BLaER1 (cell line): ENCODE data around the gene SAMD14.

Experiments used
- H3K27ac ChIP-seq: shearing (Covaris generic); formaldehyde crosslinking; 2 replicates; pipeline ENCODE4 v1.8.1; 2022
- H3K27me3 ChIP-seq: shearing (Covaris generic); formaldehyde crosslinking; 2 replicates; pipeline ENCODE4 v1.8.1; 2022
- H3K36me3 ChIP-seq: shearing (Covaris generic); formaldehyde crosslinking; 2 replicates; pipeline ENCODE4 v1.8.1; 2022
- H3K4me1 ChIP-seq: shearing (Covaris generic); formaldehyde crosslinking; 2 replicates; pipeline ENCODE4 v1.8.1; 2022
- H3K4me2 ChIP-seq: shearing (Covaris generic); formaldehyde crosslinking; 2 replicates; pipeline ENCODE4 v1.8.1; 2022
- H3K4me3 ChIP-seq: shearing (Covaris generic); formaldehyde crosslinking; 2 replicates; pipeline ENCODE4 v1.8.1; 2022
- H3K9ac ChIP-seq: shearing (Covaris generic); formaldehyde crosslinking; 2 replicates; pipeline ENCODE4 v1.8.1; 2022
- H3K9me3 ChIP-seq: shearing (Covaris generic); formaldehyde crosslinking; 2 replicates; pipeline ENCODE4 v1.8.1; 2022
- H4K20me1 ChIP-seq: shearing (Covaris generic); formaldehyde crosslinking; 2 replicates; pipeline ENCODE4 v1.8.1; 2022
- Cebpa-rat ChIP-seq: shearing (Covaris generic); IDR thresholded peaks from 2 replicates; pipeline ENCODE4 v1.8.1; 2022

Gene SAMD14

GRCh38 chr17:50113624-50114320 lies 16.2 kb downstream of the SAMD14 start:
- Histone ChIP-seq H4K20me1 (no peaks in the 10 kb centered on the region), H3K9me3 (no peaks in the 10 kb centered on the region), H3K4me1 (peaks cover 11% of the 10 kb centered on the region), H3K27me3 (peaks cover 27% of the 10 kb centered on the region), H3K4me2 (no peak overlapping the region), H3K9ac (no peak overlapping the region), H3K4me3 (no peak overlapping the region), H3K27ac (no peak overlapping the region), H3K36me3 (peaks cover 26% of the 10 kb centered on the region)
- TF ChIP-seq Cebpa-rat, result no peak

GRCh38 chr17:50112694-50113093 lies 17.3 kb downstream of the SAMD14 start:
- no peaks in the 10 kb centered on the region for H4K20me1 ChIP-seq
- no peak overlapping the region for H3K4me2 ChIP-seq
- peaks cover 10% of the 10 kb centered on the region for H3K4me1 ChIP-seq
- H3K4me3 ChIP-seq, result no peak overlapping the region
- H3K36me3 ChIP-seq, result peaks cover 34% of the 10 kb centered on the region
- H3K9me3 ChIP-seq, result no peaks in the 10 kb centered on the region
- no peak for TF ChIP-seq Cebpa-rat
- H3K27me3 ChIP-seq, result peaks cover 17% of the 10 kb centered on the region
- no peak overlapping the region for H3K9ac ChIP-seq
- no peak overlapping the region for H3K27ac ChIP-seq

GRCh38 chr17:50111673-50112655 lies 18.0 kb downstream of the SAMD14 start:
- Histone ChIP-seq H3K4me3 (no peak overlapping the region), H3K27ac (no peak overlapping the region), H3K9ac (no peak overlapping the region), H3K27me3 (peaks cover 9% of the 10 kb centered on the region), H4K20me1 (no peaks in the 10 kb centered on the region), H3K36me3 (peaks cover 40% of the 10 kb centered on the region), H3K4me1 (peaks cover 3% of the 10 kb centered on the region), H3K4me2 (no peak overlapping the region), H3K9me3 (no peaks in the 10 kb centered on the region)
- no peak for TF ChIP-seq Cebpa-rat

GRCh38 chr17:50110591-50111349 lies 19.2 kb downstream of the SAMD14 start:
- Histone ChIP-seq H3K4me1 (no peaks in the 10 kb centered on the region), H3K9ac (no peak overlapping the region), H3K27me3 (peaks cover under 1% of the 10 kb centered on the region; the same call in 1 of the 2 replicates), H3K36me3 (peaks cover 46% of the 10 kb centered on the region), H4K20me1 (no peaks in the 10 kb centered on the region), H3K4me3 (no peak overlapping the region), H3K9me3 (no peaks in the 10 kb centered on the region), H3K4me2 (no peak overlapping the region), H3K27ac (no peak overlapping the region)
- TF ChIP-seq Cebpa-rat, result no peak

GRCh38 chr17:50109785-50110184 lies 20.2 kb downstream of the SAMD14 start:
- Histone ChIP-seq H3K36me3 (peaks cover 56% of the 10 kb centered on the region), H4K20me1 (no peaks in the 10 kb centered on the region), H3K9ac (no peak overlapping the region), H3K4me3 (no peak overlapping the region), H3K27me3 (no peaks in the 10 kb centered on the region), H3K4me2 (no peak overlapping the region), H3K4me1 (no peaks in the 10 kb centered on the region), H3K27ac (no peak overlapping the region), H3K9me3 (no peaks in the 10 kb centered on the region)
- no peak for TF ChIP-seq Cebpa-rat

- Histone ChIP-seq H3K27ac (no peak overlapping the region), H3K4me1 (no peaks in the 10 kb centered on the region), H3K4me3 (no peak overlapping the region), H3K9ac (no peak overlapping the region), H3K27me3 (no peaks in the 10 kb centered on the region), H3K9me3 (no peaks in the 10 kb centered on the region), H4K20me1 (no peaks in the 10 kb centered on the region), H3K4me2 (no peak overlapping the region), H3K36me3 (peaks cover 62% of the 10 kb centered on the region)
- no peak for TF ChIP-seq Cebpa-rat
Observed at GRCh38 chr17:50109207-50109606, 20.8 kb downstream of the SAMD14 start.

- Histone ChIP-seq H3K4me2 (no peak overlapping the region), H3K4me3 (no peak overlapping the region), H4K20me1 (no peaks in the 10 kb centered on the region), H3K36me3 (peaks cover 62% of the 10 kb centered on the region), H3K9me3 (no peaks in the 10 kb centered on the region), H3K27me3 (no peaks in the 10 kb centered on the region), H3K9ac (no peak overlapping the region), H3K27ac (no peak overlapping the region), H3K4me1 (no peaks in the 10 kb centered on the region)
- no peak for TF ChIP-seq Cebpa-rat
Observed at GRCh38 chr17:50108556-50108955, 21.4 kb downstream of the SAMD14 start.

- no peaks in the 10 kb centered on the region for H3K27me3 ChIP-seq
- H3K36me3 ChIP-seq, result peaks cover 62% of the 10 kb centered on the region
- no peak overlapping the region for H3K9ac ChIP-seq
- H3K9me3 ChIP-seq, result no peaks in the 10 kb centered on the region
- H3K4me1 ChIP-seq, result no peaks in the 10 kb centered on the region
- H4K20me1 ChIP-seq, result no peaks in the 10 kb centered on the region
- TF ChIP-seq Cebpa-rat, result no peak
- no peak overlapping the region for H3K4me2 ChIP-seq
- H3K4me3 ChIP-seq, result no peak overlapping the region
- no peak overlapping the region for H3K27ac ChIP-seq
Observed at GRCh38 chr17:50107790-50108414, 22.1 kb downstream of the SAMD14 start.

GRCh38 chr17:50106393-50107131 lies 23.4 kb downstream of the SAMD14 start:
- no peak overlapping the region for H3K4me3 ChIP-seq
- H3K4me2 ChIP-seq, result no peak overlapping the region
- H3K9ac ChIP-seq, result no peak overlapping the region
- H3K4me1 ChIP-seq, result peaks cover 7% of the 10 kb centered on the region
- H3K36me3 ChIP-seq, result peaks cover 62% of the 10 kb centered on the region
- H4K20me1 ChIP-seq, result no peaks in the 10 kb centered on the region
- H3K27me3 ChIP-seq, result no peaks in the 10 kb centered on the region
- H3K9me3 ChIP-seq, result no peaks in the 10 kb centered on the region
- no peak for TF ChIP-seq Cebpa-rat
- no peak overlapping the region for H3K27ac ChIP-seq
